Measurements from ENCODE around the gene SLC13A3.

SLC13A3 gene

DNA sequence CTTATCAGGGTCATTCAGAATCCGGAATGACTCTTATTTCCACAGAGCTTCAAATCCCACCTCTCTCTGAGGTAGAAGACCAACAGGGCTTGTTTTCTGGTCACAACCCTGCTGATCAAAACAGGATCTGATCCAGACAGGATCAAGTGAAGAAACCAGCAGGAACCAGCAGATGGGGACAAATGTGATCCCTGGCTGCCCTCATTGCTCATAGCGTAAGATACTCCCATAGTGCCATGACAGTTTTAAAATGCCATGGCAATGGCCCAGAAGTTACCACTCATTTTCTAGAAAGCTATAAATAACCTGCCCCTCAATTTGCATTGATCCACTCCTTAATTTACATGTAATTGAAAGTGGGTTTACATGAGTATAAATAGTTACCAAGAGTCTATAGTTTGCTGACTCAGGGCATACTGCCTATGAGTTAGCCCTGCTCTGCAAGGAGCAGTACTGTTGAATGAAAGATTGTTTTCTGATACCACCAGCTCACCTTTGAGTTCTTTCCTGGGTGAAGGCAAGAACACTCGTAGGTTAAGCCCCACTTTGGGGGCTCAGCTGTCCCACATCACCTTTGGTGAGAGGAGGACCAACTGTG, 131.7 kb downstream of the SLC13A3 start:
- no peak for FAIRE-seq

DNA sequence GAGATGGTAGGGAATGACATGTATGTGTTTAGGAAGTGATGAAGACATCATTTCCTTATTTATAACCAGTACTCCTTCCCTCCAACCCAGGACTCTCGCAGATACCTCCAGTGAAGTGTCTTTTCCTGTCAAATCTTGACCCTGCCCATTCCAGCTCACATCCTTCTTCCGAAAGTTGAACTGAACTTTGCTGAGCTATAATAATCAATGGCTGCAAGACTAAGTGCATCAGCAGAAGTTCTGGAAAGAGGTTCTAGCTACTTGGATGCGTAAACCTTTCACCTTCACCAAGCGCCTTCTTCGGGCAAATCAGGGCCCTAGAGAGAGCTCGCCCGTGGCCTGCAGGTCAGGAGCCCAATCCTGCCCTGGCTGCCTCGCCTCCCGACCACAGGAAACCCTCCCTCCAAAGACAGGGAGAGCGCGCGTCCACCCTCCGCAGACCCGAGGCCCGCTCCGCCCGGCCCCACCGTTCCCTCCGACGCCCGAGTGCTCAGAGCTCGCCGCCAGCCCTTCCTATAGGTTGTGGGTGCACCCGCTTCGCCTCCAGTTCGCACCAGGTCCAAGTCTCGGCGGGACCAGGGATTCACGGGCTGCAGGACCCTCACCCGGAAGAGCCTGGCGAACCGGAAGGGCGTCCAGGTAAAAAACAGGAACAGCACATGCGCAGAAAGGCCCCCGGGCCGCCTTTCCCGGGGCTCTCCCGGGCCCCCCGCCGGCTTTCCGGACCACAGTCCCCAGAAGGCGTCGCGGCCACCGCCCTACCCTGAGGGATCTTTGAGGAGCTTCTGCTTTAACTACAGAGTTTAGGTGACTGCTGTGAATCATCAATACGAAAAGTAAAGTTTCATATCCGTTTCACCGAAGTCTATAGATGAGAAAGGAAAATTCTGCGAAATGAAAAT, 138.1 kb downstream of the SLC13A3 start, which contains the start of gene ZNF334:
TSS of gene ZNF334 (minus strand) at position 617 of the 902 bp plus-strand sequence. CDS start 1,457 bp downstream, outside the sequence.
- FAIRE-seq, result no peak

DNA sequence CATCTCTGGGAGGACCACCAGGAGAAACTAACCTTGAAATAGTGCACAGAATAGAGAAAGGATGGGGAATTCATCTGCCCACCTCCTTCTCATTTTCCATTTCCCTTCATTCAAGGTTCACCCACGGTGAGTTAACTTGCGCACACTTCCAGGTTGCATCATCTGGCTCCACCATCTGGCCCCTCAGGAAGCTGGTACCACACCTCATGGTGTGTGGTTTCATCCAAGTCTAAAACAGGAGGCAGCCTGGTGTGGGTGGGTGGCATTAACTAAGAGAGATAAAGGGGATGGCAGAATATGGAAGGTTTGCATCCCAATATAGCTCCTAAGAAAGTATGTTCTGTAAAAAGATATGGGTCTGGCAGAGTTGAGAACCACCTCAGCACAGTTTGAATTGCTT, 141.7 kb downstream of the SLC13A3 start:
- no peak for FAIRE-seq

All from endometrium (tissue), 2 donors.